Panc1 (cell line): ENCODE data around the gene SH3RF2. TPM values are rescaled to one million over a fixed set of nuclear protein-coding genes. Genes with fewer than 3 reads are reported as not detected.

Experiments used
- ATAC-seq: fragments of 200-7000 bp; cut with Tn5 transposase; 2 replicates; pipeline ENCODE4 v1.9.1; 2020; ENCODE audit warnings: mild to moderate bottlenecking, moderate library complexity
- BruUV-seq: library from RNA; stranded (reverse); fragments of 400-500 nt; replicated peaks from 2 replicates; lab custom pipeline; 2021; lab: Mats Ljungman, UMichigan
- CTCF ChIA-PET: fragments of 300-600 bp; sonication (Branson Sonifier 250); formaldehyde crosslinking; loops from one replicate; lab custom pipeline; 2022; ENCODE audit warnings: antibody characterized with exemption; lab: Charles Lee
- POLR2A ChIA-PET: fragments of 300-600 bp; sonication (Branson Sonifier 250); formaldehyde crosslinking; loops from one replicate; lab custom pipeline; 2022; ENCODE audit warnings: antibody characterized with exemption; lab: Charles Lee
- DNase-seq: peaks from one replicate; pipeline ENCODE4 v3.0.0-alpha.2; 2010; ENCODE audit warnings: low read depth, low spot score
- H3K27ac ChIP-seq: 2 replicates; pipeline ENCODE4 v1.5.1; 2011; ENCODE audit warnings: mild to moderate bottlenecking, low read length, inconsistent platforms
- H3K27me3 ChIP-seq: fragments of 200-500 bp; sonication (Bioruptor generic); 2 replicates; pipeline ENCODE4 v1.6.0; 2014; ENCODE audit warnings: low read length, inconsistent platforms; ENCODE audit not compliant: control insufficient read depth, insufficient read depth
- H3K36me3 ChIP-seq: fragments of 200-500 bp; sonication (Bioruptor generic); 2 replicates; pipeline ENCODE4 v1.5.1; 2014; ENCODE audit warnings: inconsistent platforms, mild to moderate bottlenecking, low read length, moderate library complexity; ENCODE audit not compliant: control insufficient read depth, insufficient read depth
- H3K4me1 ChIP-seq: 2 replicates; pipeline ENCODE4 v1.5.1; 2011; ENCODE audit warnings: inconsistent platforms, mild to moderate bottlenecking, low read length, moderate library complexity; ENCODE audit not compliant: control insufficient read depth, insufficient read depth
- H3K4me3 ChIP-seq, 2 experiments: 2 replicates each; pipeline ENCODE4 v1.5.1; 2011 to 2012; ENCODE audit warnings: low read depth in 2 of 2, low read length in 2 of 2, mild to moderate bottlenecking in 2 of 2, inconsistent platforms in 1 of 2, moderate library complexity in 1 of 2
- H3K9me3 ChIP-seq: fragments of 200-500 bp; sonication (Bioruptor generic); 2 replicates; pipeline ENCODE4 v1.5.1; 2014; ENCODE audit warnings: low read depth, mild to moderate bottlenecking, inconsistent platforms, low read length, moderate library complexity; ENCODE audit not compliant: control insufficient read depth, insufficient read depth
- CTCF ChIP-seq: fragments of 450-650 bp; IDR thresholded peaks from 2 replicates; pipeline ENCODE4 v1.5.1; 2017; ENCODE audit warnings: mild to moderate bottlenecking
- POLR2AphosphoS5 ChIP-seq: IDR thresholded peaks from 2 replicates; pipeline ENCODE4 v1.6.1; 2012; ENCODE audit warnings: mild to moderate bottlenecking, low read depth, low read length, moderate library complexity
- REST ChIP-seq, 2 experiments: IDR thresholded peaks; 2 replicates each; pipeline ENCODE4 v1.6.1; 2011 to 2012; ENCODE audit warnings: low read depth in 2 of 2, control low read depth in 1 of 2, low read length in 1 of 2, mild to moderate bottlenecking in 1 of 2, moderate library complexity in 1 of 2; ENCODE audit not compliant: insufficient read depth in 1 of 2
- SIN3A ChIP-seq: IDR thresholded peaks from 2 replicates; pipeline ENCODE4 v1.6.1; 2012; ENCODE audit warnings: low read depth, mild to moderate bottlenecking, low read length, moderate library complexity, borderline replicate concordance; ENCODE audit not compliant: insufficient read depth
- TCF7L2 ChIP-seq: IDR thresholded peaks from 2 replicates; pipeline ENCODE4 v1.6.1; 2011; ENCODE audit warnings: mild to moderate bottlenecking, low read depth, low read length, inconsistent platforms
- in situ Hi-C: cut with HindIII; loops from 2 replicates; pipeline ENCODE4 v1.10.0; 2016; ENCODE audit warnings: low sequenced_read_pairs, low pct_unique_long_range_greater_than_20kb
- intact Hi-C: fragments of 100-400 bp; cut with micrococcal nuclease; formaldehyde crosslinking; loops from one replicate; pipeline ENCODE4 v1.10.0; 2022; ENCODE audit not compliant: unreplicated experiment
- total RNA-seq: library from RNA; stranded (reverse); gene quantifications from one replicate; pipeline ENCODE4 v1.2.1, GENCODE V29; 2021; ENCODE audit not compliant: unreplicated experiment

Gene SH3RF2
- total RNA-seq, 1 experiment from 2014 or later: 23.1 TPM

GRCh38 chr5:145958436-145958835 is 22.1 kb downstream of the SH3RF2 start:
- no peaks in the 10 kb centered on the region for H3K36me3 ChIP-seq
- H3K27me3 ChIP-seq: no peaks in the 10 kb centered on the region
- H3K4me3 ChIP-seq: no peak overlapping the region
- ATAC-seq: no peak
- in situ Hi-C loops (no loop called here), intact Hi-C loops (no loop called here)
- CTCF ChIA-PET: no interaction called here
- POLR2A ChIA-PET: no interaction called here
- H3K4me1 ChIP-seq: peaks cover 23% of the 10 kb centered on the region
- no TSS peak for BruUV-seq
- H3K27ac ChIP-seq: peak overlapping the region; percentile 45; the same call in 1 of the 2 replicates
- no peak for TF ChIP-seq POLR2AphosphoS5
- no peak for DNase-seq
- H3K9me3 ChIP-seq: no peaks in the 10 kb centered on the region

GRCh38 chr5:145960166-145960565 is 23.8 kb downstream of the SH3RF2 start:
- Histone ChIP-seq H3K4me1 (peaks cover 23% of the 10 kb centered on the region), H3K27me3 (no peaks in the 10 kb centered on the region), H3K4me3 (no peak overlapping the region), H3K27ac (peak overlapping the region; percentile 66), H3K9me3 (no peaks in the 10 kb centered on the region), H3K36me3 (no peaks in the 10 kb centered on the region)
- in situ Hi-C loops (no loop called here), intact Hi-C loops (no loop called here)
- DNase-seq: no peak
- ATAC-seq: no peak
- CTCF ChIA-PET: no interaction called here
- POLR2A ChIA-PET: no interaction called here
- TF ChIP-seq SIN3A (no peak), TCF7L2 (no peak), REST (IDR thresholded peaks at IDR 0.05; ENCODE audit: insufficient read depth in 1 of 2, low read depth in 2 of 2, low read length in 1 of 2) (no peak), CTCF (no peak), POLR2AphosphoS5 (no peak)
- no TSS peak for BruUV-seq

- H3K27me3 ChIP-seq: no peaks in the 10 kb centered on the region
- H3K4me3 ChIP-seq: no peak overlapping the region
- in situ Hi-C loops: no loop called here
- no peaks in the 10 kb centered on the region for H3K36me3 ChIP-seq
- ChIA-PET CTCF (no interaction called here), POLR2A (interaction anchor here (0.6 to 0.8 kb wide), 2 partner anchors 10 to 15 kb away, joined by 3 read pairs; no protein-coding TSS in a partner anchor)
- peak overlapping the region; percentile 66 for H3K27ac ChIP-seq
- TF ChIP-seq TCF7L2 (no peak), POLR2AphosphoS5 (no peak), REST (IDR thresholded peaks at IDR 0.05; ENCODE audit: insufficient read depth in 1 of 2, low read depth in 2 of 2, low read length in 1 of 2) (no peak), SIN3A (no peak)
- no peaks in the 10 kb centered on the region for H3K9me3 ChIP-seq
- no TSS peak for BruUV-seq
- peaks cover 29% of the 10 kb centered on the region for H3K4me1 ChIP-seq
- DNase-seq (no peak), ATAC-seq (no peak)
- intact Hi-C loops: no loop called here
Observed at GRCh38 chr5:145960848-145961600, 24.6 kb downstream of the SH3RF2 start.
